Epithelial cell of proximal tubule (primary cell): Measurements from ENCODE around the gene ZNF318. TPM values are rescaled to one million over a fixed set of nuclear protein-coding genes. Genes with fewer than 3 reads are reported as not detected.

ENCODE experiments used
- DNase-seq: peaks from one replicate; pipeline ENCODE4 v3.0.0-alpha.2; 2011; ENCODE audit warnings: low read depth
- H3K4me3 ChIP-seq: 2 replicates; pipeline ENCODE4 v1.5.1; 2011; ENCODE audit warnings: low read depth, mild to moderate bottlenecking, low read length
- CTCF ChIP-seq: conservative IDR thresholded peaks from 2 replicates; pipeline ENCODE4 v1.5.1; 2012; ENCODE audit warnings: low read depth, mild to moderate bottlenecking, low read length
- total RNA-seq: library from RNA; depleted of rRNA; stranded (reverse); fragments of >200 nt; gene quantifications from 2 replicates; pipeline ENCODE4 v1.2.3, GENCODE V29; 2015

ZNF318 gene
- total RNA-seq, 1 donor from 2014 or later, result 7.7 TPM

- no peak for TF ChIP-seq CTCF
- no peak overlapping the region for H3K4me3 ChIP-seq
- DNase-seq, result no peak
These were observed 38.0 kb downstream of the ZNF318 start for GRCh38 chr6:43331470-43331869.

- DNase-seq, result peak; percentile 22
- no peak for TF ChIP-seq CTCF
- H3K4me3 ChIP-seq, result no peak overlapping the region
These were observed 40.9 kb downstream of the ZNF318 start for GRCh38 chr6:43328528-43328927.

- no peak overlapping the region for H3K4me3 ChIP-seq
- DNase-seq, result no peak
- no peak for TF ChIP-seq CTCF
These were observed 43.6 kb downstream of the ZNF318 start for GRCh38 chr6:43325876-43326275.

GRCh38 chr6:43318011-43318410 is 51.4 kb downstream of the ZNF318 start:
- TF ChIP-seq CTCF, result no peak
- DNase-seq, result no peak
- no peak overlapping the region for H3K4me3 ChIP-seq

GRCh38 chr6:43313813-43314212 is 55.6 kb downstream of the ZNF318 start:
- H3K4me3 ChIP-seq, result no peak overlapping the region
- TF ChIP-seq CTCF, result no peak
- no peak for DNase-seq

DNA sequence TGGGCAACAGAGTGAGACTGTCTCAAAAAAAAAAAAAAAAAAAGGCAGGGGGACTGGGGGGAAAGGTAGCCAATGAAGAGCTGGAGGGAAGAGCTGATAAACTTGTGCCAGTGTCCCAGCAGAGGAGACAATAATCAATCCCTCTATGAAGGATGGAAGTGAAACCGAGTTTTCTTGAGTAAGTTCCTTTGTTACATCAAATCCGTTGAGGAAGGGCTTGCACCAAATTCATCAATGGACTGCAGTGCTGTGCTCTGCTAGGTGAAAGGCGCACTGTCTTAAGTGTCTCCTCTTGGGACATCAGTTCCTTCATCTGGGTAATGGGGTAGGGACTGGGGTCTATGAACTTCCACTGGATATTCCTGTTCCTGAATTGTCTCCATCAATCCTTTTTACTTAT is 57.8 kb downstream of the ZNF318 start:
- DNase-seq, result no peak
- TF ChIP-seq CTCF, result no peak
- no peak overlapping the region for H3K4me3 ChIP-seq

GRCh38 chr6:43310624-43311023 is 58.8 kb downstream of the ZNF318 start:
- no peak for TF ChIP-seq CTCF
- no peak for DNase-seq
- no peak overlapping the region for H3K4me3 ChIP-seq
